ENCODE data around the gene PLEK2. TPM values are rescaled to one million over a fixed set of nuclear protein-coding genes. Genes with fewer than 3 reads are reported as not detected.
"Not testable (repeated sequence)": the region's sequence is repeated elsewhere in the genome, so short reads cannot be mapped to it uniquely, and the experiment has no call there.

The PLEK2 gene, protein sequence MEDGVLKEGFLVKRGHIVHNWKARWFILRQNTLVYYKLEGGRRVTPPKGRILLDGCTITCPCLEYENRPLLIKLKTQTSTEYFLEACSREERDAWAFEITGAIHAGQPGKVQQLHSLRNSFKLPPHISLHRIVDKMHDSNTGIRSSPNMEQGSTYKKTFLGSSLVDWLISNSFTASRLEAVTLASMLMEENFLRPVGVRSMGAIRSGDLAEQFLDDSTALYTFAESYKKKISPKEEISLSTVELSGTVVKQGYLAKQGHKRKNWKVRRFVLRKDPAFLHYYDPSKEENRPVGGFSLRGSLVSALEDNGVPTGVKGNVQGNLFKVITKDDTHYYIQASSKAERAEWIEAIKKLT
- polyA plus RNA-seq (ENCODE audit: insufficient read length in 10 of 10): 1 to 10 TPM in 5 of 10 donors, under 1 TPM in 3, not detected in 2; 0.52 to 4.6 (median 1.2) TPM
- long read RNA-seq, donor 1: 0 reads
- long read RNA-seq, donor 2: 0 reads
- long read RNA-seq, donor 3: 0 reads
- long read RNA-seq, donor 4, partial matches to known transcripts: 0 of 1 reads
- long read RNA-seq, donor 4, other reads (novel, unspliced or antisense): 0 of 1 reads
- long read RNA-seq, donor 5: 0 reads
- long read RNA-seq, donor 6: 0 reads
- long read RNA-seq, donor 7: 0 reads
- long read RNA-seq, donor 8: 0 reads
- long read RNA-seq, donor 9: 0 reads

DNA sequence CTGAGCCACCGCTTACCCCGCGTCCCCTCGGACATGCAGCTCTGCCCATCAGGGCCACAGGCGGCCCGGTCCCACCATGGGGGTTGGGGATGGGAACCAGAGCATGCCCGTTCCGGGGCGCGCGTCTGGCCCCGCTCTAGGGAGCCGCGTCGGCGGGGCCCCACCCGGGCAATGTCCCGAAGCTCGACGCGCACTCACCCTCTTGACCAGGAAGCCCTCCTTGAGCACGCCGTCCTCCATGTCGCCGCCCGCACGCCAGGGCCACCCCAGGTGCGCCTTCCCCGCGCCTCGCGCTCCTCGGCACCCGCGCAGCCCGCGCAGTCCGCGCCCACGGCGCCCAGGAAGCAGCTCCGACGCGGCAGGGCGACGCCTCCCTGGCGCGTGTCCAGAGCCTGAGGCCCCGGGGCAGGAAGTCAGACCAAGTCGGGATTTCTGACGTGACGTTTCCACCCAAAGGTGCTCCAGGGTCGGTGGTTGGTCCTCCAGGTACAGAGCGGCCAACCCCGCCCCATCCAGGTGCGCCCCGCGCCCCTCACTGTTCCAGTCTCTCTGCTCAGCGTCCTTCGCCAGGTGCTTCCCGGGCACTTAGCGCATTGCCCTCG is at the start of gene PLEK2:
Gene PLEK2, minus strand, starts transcription at position 346 of the 602 bp plus-strand sequence. Its CDS starts 106 bp downstream, at position 240.
- DNase-seq: peak in 2 of 3 donors; percentile 10 to 41

DNA sequence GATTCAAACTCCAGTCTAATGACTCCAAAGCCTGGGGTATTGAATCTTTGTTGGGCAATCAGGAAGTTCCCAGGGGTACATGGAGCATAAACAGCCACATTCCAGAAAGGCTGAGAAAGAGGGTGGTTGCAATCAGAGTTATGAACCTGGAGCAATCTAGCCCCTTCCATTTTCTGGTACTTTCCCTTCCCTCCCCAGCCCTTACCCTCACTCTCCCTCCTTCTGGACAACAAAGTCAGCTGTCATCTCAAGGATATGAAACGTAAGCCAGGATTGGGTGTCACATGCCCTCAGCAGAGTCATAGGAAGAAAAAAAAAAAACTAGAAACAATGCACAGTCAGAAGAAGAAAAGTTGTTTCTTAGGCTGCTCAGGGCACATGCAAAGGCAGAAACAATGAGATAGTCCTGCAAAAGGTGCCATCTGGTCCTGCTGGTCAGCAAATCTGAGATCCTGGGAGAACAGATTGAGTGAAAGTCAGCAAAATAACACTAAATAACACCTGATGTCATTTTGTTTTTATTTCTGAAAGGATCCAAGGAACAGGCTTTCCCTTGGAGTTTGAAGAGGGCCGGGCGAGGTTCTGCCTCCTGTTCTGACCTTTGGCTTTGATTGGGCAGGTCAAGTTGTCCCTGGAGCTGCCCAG is 49.5 kb upstream of the PLEK2 start:
- no peak for DNase-seq

DNA sequence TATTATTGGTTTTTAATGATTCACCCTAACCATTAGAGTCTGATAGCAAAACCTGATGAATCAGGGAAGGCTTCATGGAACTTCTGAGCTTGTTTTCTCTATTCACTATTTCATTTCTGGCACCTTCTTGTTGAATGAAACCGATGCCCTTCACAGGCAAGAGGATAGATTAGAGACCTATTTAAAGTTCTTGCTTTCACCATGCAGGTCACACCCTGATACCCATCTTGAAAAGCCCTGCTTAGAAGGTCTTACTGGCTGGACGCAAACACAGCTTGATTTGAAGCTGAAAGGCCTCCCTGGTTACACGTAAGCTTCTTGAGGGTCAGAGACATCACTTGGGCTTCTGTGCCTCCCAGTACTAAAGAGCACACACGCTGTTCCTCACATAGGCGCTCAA is 47.4 kb upstream of the PLEK2 start:
- no peak for DNase-seq

DNA sequence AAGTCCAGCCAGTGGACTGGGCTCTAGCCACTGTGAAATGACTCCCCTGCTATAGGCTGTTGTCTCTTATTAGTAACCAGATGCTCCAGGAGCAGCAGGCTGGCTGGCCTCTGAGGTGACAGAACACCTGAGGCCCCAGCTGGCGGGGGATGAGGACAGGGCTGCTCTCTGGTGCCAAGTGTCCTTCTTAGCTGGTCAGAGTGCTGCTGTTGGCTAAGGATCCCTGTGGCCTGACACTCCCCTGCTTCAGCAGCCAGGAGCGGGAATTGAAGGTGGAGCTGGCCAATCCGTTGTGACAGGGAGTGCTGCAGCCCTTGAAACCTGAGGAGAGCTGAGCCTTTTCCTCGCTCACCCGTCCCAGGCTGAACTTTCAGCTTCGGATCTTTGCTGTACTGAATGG is 45.8 kb upstream of the PLEK2 start:
- DNase-seq: peak in 2 of 3 donors; percentile 24 to 37

DNA sequence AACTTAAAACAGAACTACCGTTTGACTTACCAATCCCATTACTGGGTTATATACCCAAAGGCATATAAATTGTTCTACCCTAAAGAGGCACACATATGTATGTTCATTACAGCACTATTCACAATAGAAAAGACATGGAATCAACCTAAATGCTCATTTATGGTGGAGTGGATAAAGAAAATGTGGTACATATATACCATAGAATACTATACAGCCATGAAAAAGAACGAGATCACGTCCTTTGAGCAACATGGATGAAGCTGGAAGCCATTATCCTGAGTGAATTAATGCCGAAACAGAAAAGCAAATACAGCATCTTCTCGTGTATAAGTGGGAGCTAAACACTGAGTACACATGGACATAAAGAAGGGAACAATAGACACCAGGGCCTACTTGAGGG is 44.8 kb upstream of the PLEK2 start:
- no peak for DNase-seq

DNA sequence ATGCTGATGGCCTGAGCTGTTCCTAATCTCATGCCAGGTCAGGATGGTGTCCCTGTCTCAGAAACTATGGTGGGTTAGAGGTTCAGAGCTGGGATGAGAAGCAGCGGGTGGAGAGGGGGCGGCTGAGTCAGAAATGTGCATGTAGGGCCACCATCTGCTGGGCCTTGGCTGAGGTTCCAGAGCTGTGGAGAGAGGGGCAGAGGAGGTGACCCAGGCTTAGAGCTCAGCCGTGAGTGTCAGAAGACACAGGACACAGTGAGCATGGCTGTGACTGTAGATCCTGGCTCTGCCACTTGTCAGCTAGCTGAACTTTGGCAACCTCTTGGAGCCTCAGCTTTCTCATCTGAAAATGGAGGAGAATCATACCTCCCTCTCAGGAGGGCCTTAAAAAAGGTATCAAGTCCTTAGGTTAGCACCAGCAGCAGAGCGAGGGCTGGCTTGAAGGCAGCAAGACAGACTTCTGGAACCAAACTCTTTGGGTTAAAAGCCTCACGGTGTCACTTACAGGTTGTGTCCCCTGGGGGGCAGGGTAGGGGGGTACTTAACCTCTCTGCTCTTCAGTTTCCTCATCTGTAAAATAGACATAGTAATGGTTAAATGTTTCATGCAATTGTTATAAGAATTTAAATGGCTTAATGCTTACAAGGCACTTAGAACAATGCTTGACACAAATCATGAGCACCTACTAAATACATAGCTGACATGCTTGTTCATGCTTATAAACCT is 41.8 kb upstream of the PLEK2 start:
- no peak for DNase-seq

DNA sequence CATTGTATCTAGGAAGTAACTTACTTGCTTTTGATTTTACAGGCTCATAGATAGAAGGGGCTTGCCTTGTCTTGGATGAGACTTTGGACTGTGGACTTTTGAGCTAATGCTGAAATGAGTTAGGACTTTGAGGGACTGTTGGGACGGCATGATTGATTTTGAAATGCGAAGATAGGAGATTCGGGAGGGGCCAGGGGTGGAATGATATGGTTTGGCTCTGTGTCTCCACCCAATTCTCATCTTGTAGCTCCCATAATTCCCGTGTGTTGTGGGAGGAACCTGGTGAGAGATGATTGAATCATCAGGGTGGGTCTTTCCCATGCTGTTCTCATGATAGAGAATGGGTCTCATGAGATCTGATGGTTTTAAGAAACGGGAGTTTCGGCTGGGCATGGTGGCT is 39.7 kb upstream of the PLEK2 start:
- not testable (repeated sequence) for DNase-seq

DNA sequence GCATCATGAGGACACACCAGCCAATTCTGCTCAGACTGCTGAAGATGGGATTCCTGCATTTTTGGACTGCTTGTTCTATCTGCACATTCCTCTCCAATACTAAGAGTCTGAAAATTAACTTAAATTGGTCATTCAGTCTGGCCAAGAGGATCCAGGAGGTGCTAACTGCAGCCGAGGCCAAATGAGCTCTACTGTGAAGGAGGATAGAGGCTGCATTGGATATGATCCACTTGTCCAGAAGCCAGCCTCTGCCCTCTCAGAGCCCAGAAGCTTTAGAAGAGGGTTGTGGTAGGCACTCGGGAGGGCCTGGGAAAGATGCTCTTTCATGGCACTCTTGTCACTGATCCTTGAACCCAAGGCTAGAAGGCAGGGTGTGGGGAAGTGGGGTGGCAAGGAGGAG is 37.1 kb upstream of the PLEK2 start:
- no peak for DNase-seq

DNA sequence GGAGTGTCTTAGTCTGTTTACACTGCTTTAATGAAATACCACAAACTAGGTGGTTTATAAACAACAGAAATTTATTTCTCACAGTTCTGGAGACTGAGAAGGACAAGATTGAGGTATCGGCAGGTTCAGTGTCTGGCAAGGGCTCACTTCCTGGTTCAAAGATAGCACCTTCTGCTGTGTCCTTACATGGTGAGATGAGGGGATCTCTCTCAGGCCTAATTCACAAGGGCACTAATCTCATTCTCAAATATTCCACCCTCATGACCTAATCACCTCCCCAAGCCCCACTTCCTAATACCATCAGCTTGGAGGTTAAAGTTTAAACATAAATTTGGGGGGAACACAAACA is 35.0 kb upstream of the PLEK2 start:
- no peak for DNase-seq

DNA sequence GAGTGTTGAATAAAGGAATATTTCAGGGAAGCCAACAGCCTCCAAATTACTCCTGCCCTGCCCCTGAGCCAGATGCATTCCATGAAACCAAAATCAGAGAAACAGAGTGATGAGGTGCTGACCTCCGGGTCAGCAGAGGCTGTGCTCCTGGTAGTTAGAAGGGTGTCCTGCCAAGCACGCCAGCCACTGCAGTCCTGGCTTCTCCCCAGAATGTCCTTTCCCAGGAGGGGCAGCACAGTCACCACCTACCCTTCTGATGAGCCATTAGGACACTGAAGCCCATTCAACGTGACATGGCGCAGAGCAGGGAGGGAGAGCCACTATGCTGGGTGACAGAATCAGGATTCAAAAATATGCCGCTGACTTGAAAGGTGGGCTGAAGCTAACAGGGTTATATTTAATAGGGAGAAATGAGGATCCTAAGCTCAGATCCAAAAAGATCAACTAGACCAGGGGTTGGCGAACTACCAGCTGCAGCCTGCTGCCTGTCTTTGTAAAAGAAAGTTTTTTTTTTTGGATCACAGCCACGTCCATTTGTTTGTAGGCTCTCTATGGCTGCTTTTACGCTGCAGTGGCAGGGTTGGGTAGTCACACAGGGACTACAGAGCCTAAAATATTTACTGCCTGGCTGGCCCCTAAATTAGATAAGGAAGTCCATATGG is 34.5 kb upstream of the PLEK2 start:
- DNase-seq: no peak

DNA sequence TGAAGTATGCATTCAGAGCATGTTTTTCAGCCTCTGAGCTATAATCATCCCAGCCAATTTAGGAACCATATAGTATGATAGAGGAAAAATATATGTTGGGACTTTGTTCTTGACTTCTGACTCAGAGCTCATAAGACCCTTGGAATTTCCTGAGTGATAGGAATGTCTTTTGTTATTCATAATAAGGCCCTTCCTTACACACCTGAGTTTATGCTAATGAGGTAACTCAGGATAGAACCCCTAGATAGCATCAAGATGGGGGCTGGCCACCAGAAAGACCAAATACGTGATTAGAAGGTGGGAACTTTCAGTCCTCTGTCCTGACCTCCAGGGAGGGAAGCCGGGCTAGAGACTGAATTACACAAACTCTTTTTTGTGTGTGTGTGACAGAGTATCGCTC is 32.4 kb upstream of the PLEK2 start:
- DNase-seq: no peak

DNA sequence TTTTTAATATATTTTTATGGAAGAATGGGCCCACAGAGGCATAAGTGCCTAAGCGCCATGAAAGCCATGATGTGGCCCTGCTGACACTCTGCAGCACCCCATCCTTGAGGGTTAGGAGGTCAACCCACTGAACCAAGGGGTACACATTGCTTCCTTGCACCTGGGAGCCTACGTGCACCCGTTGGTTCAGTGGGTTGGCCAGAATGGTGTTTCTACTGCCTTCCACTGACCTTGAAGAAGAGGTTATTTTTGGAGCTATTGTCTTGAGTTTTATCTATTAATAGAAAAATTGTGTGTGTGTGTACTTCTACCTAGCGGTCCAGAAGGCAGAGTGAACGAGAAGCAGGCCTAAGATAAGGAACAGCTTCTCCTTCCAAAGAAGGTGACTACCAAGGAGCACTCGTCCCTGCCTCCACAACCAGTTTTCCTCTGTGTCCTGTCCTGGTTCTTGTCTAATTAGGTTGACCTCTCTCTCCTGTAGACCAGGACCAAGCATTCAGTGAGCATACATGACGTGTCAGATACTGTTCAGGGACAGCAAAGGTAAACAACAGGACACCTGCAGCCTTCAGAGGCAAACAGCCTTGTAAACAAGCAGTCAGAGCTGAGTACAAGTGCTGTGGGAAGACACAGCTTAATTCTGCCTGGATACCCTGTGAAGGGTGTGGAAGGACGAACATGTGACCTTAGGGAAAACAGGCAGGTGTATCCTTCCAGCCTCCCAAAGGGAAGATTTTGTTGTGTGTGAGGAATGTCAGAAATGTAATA is 30.4 kb upstream of the PLEK2 start:
- no peak for DNase-seq

DNA sequence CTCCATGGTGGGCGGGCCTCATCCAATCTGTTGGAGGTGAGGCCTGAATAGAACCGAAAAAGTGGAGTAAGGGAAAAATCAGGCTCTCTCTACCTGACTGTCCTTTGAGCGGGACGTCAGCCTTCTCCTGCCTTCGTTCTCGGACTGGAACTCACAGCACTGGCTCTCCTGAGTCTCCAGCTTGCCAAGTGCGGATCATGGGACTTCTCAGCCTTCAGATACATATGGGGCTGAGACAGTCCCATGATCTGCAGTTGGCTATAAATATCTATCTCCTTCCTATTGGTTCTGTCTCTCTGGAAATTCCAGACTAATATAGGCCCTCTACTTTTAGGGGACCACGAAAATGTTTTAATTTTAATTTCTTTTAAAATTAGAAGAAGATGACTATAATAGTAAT is 29.7 kb upstream of the PLEK2 start:
- no peak for DNase-seq

DNA sequence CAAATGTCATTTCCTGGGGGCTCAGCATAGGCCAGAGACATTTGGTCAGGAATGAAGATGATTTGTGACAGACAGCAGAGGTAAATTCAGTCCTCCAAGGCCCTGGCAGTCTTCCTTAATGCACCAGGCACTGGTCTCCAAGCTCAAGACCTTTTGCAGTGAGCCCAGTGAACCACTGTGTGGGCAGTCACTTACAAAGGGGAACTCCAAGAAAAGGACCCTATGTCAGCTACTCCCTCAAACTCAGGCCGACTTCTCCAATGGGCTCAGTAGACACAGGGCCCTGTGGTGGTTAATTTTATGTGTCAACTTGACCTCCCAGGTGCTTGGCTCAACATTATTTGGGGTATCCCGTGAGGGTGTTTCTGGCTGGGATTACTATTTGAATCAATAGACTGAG is 29.3 kb upstream of the PLEK2 start:
- DNase-seq: no peak

DNA sequence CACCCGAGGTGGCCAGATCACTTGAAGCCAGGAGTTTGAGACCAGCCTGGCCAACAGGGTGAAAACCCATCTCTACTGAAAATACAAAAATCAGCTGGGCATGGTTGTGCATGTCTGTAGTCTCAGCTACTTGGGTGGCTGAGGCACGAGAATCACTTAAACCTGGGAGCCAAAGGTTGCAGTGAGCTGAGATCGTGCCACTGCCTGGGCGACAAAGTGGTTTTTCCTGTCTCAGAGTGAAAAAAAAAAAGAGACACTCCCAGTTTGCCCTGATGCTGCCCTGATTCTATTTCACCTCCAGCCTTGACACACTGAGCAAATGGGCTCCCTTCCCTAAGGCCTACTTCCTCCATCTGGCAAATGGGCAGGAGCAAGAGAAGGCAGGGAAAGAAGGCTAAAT is 28.5 kb upstream of the PLEK2 start:
- DNase-seq: no peak

DNA sequence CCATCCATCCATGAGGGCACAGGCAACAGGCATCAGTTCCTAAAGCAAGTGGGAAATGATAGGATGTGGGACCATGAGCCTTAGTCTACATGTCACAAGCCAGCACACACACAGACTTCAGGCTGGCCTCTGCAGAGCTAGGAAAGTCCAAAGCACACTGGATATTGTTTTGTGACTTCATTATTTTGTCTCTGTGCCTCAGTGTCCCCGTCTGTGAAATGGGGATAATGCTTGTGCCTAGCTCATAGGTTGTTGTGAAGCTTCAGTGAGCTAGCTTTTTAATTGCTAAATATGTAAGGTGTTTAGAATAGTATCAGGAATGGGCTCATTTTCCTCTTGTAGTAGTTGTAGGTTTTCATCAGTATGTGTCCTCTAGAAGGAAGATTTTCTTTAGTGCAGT is 27.0 kb upstream of the PLEK2 start:
- no peak for DNase-seq

DNA sequence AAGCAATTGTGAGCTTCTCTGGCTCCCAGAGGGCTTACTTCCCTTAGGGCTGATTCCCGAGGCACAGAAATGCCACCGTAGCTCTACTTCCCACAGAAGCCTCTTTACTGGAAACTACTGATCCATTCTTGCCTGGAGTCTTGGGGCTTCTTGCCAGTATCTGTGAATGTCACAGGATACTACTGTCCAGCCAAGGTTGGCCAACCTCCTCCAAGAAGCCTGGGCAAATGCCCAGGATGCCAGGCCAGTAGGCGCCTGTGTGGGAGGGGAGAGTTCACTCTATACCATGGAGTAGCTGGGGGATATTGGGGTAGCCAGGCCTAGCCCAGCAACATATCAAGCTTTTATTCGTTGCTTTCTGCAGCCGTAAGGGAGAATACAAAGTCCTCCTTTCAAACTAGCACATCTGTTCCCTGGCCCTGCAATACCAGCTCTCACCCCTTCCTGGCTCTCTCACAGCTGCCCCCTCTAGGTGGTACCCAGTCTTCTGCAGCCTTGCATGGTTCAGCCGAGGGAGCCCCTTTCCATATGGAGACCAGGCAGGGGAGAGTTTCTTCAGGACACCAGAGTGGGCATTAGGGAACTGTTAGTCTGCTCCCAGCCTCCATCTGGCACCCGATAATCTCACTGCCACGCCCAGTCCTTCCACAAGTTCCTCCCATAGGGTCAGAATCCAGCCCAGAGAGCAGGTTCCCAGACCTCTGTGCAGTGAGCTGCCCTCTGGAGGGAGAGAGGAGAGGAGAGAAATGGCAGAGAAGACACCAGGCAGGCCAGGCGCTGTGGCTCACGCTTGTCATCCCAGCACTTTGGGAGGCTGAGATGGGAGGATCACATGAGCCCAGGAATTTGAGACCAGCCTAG is 24.3 kb upstream of the PLEK2 start:
- no peak for DNase-seq

DNA sequence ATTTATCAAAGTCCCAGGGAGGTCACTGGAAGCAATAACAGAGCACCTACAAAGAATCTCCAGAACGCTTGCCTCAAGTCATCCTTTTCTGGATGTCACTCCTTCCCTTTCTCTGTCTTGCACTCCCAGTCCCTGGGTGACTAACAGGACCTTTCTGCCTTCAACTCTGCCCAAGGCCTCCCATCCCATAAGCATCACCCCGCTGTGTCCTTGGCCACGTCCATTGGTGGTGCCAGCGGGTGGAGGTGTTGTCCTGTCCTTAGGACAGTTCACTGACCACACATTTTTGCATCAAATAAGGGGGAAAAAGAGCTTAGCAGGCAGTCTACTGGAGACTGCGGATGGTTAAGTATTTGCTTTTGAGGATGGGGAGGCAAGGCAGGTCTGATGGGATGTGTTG is 23.6 kb upstream of the PLEK2 start:
- DNase-seq: no peak

DNA sequence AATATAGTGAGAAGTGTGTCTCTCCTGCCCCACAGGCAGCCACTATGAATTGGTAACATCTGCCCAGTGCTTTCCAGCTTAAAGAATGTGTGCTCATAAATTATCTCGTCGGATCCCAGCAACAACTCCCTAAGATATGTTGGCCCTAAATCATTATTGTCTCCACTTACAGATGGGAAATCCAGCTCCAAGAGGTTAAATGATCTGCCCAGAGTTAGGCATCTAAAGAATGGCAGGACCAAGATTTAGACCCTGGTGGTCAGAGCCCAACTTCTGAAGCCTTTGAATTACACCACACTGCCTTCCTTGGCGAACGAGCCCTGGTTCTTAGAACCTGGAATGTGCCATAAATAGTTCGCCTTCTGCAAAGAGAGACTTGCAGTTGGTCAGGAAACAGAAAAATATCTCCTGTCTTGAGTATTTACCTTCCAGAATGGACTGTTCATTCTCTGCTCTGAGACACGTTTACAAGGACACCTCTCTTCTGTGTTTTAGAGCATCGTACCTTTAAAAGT is 20.1 kb upstream of the PLEK2 start:
- no peak for DNase-seq
